Endothelial cell of umbilical vein (primary cell): Measurements from ENCODE around the gene TBC1D4. TPM values are rescaled to one million over a fixed set of nuclear protein-coding genes. Genes with fewer than 3 reads are reported as not detected.

Experiments
- BruUV-seq: library from RNA; stranded (reverse); fragments of 400-500 nt; replicated peaks from 2 replicates; lab custom pipeline; 2021; lab: Mats Ljungman, UMichigan
- CTCF ChIA-PET: fragments of 300-600, 350-600 bp; sonication (Branson Sonifier 250); formaldehyde crosslinking; loops from one replicate; lab custom pipeline; 2021; ENCODE audit warnings: antibody characterized with exemption, inconsistent platforms; lab: Charles Lee
- POLR2A ChIA-PET: fragments of 300-600, 350-600 bp; sonication (Branson Sonifier 250); formaldehyde crosslinking; loops from one replicate; lab custom pipeline; 2021; ENCODE audit warnings: antibody characterized with exemption, inconsistent platforms; lab: Charles Lee
- DNase-seq: peaks from one replicate; pipeline ENCODE4 v3.0.0-alpha.2; 2011; ENCODE audit warnings: low read depth, low spot score
- FAIRE-seq: peaks from 2 replicates; lab custom pipeline; 2011; peaks lifted over from hg19 to GRCh38; lab: Jason Lieb, UNC
- H2AFZ ChIP-seq: 2 replicates; pipeline ENCODE4 v1.6.0; 2012; ENCODE audit warnings: low read depth, low read length, control low read depth, inconsistent platforms
- H3K27ac ChIP-seq: 2 replicates; pipeline ENCODE4 v1.5.1; 2011; ENCODE audit warnings: low read depth, mild to moderate bottlenecking, control low read depth, low read length, moderate library complexity; ENCODE audit not compliant: insufficient read depth
- H3K27me3 ChIP-seq, 2 experiments: 2 replicates each; pipeline versions ENCODE4 v1.6.0 to v1.6.1; 2011; ENCODE audit warnings: low read length in 2 of 2, mixed read lengths in 1 of 2; ENCODE audit not compliant: control insufficient read depth in 2 of 2, insufficient read depth in 2 of 2
- H3K36me3 ChIP-seq, 2 experiments: 2 replicates in 1 of 2; 3 replicates in 1 of 2; pipeline ENCODE4 v1.5.1; 2011; ENCODE audit warnings: low read length in 2 of 2, mild to moderate bottlenecking in 1 of 2, moderate library complexity in 1 of 2; ENCODE audit not compliant: control insufficient read depth in 2 of 2, insufficient read depth in 2 of 2; ENCODE audit errors: extremely low read depth in 1 of 2
- H3K4me1 ChIP-seq: 3 replicates; pipeline ENCODE4 v1.5.1; 2011; ENCODE audit warnings: mild to moderate bottlenecking, low read length; ENCODE audit not compliant: control insufficient read depth, insufficient read depth; ENCODE audit errors: extremely low read depth
- H3K4me2 ChIP-seq: 2 replicates; pipeline ENCODE4 v1.6.1; 2011; ENCODE audit warnings: low read length, control low read depth, mixed read lengths; ENCODE audit not compliant: insufficient read depth
- H3K4me3 ChIP-seq, 3 experiments: fragments of 200-600 bp in 1 of 3; sonication (generic), shearing (Covaris generic) in 1 of 3; replicated peaks in 1 of 3; 2 replicates each; pipeline ENCODE4 v1.5.1; 2011 to 2016; ENCODE audit warnings: control low read depth in 3 of 3, low read length in 3 of 3, mild to moderate bottlenecking in 2 of 3, inconsistent platforms in 1 of 3, low read depth in 1 of 3, moderate library complexity in 1 of 3; ENCODE audit not compliant: insufficient read depth in 1 of 3
- H3K79me2 ChIP-seq: 2 replicates; pipeline ENCODE4 v1.6.0; 2012; ENCODE audit warnings: low read length, inconsistent platforms; ENCODE audit not compliant: control insufficient read depth, insufficient read depth
- H3K9ac ChIP-seq: replicated peaks from 2 replicates; pipeline ENCODE3; 2011; ENCODE audit warnings: low read length, control low read depth; ENCODE audit not compliant: insufficient read depth; ENCODE audit errors: extremely low read depth
- H3K9me1 ChIP-seq: replicated peaks from 3 replicates; pipeline ENCODE4 v1.6.0; 2011; ENCODE audit warnings: mild to moderate bottlenecking, low read length; ENCODE audit not compliant: control insufficient read depth, insufficient read depth; ENCODE audit errors: extremely low read depth
- H3K9me3 ChIP-seq: replicated peaks from 2 replicates; pipeline ENCODE4 v1.5.1; 2012; ENCODE audit warnings: low read length, inconsistent platforms; ENCODE audit not compliant: control insufficient read depth, insufficient read depth
- H4K20me1 ChIP-seq: replicated peaks from 2 replicates; pipeline ENCODE3; 2011; ENCODE audit warnings: mild to moderate bottlenecking, low read length; ENCODE audit not compliant: control insufficient read depth, insufficient read depth; ENCODE audit errors: extremely low read depth
- EZH2 ChIP-seq: IDR thresholded peaks from 2 replicates; pipeline ENCODE4 v1.6.1; 2012; ENCODE audit warnings: borderline replicate concordance, low read depth, mild to moderate bottlenecking, moderate library complexity, low read length, inconsistent platforms; ENCODE audit not compliant: severe bottlenecking
- FOS ChIP-seq: IDR thresholded peaks from 2 replicates; pipeline ENCODE4 v1.6.1; 2011; ENCODE audit warnings: mild to moderate bottlenecking, low read length, moderate library complexity, borderline replicate concordance; ENCODE audit not compliant: insufficient read depth
- GATA2 ChIP-seq: IDR thresholded peaks from 2 replicates; pipeline ENCODE4 v1.7.0; 2011; ENCODE audit warnings: low read depth, mild to moderate bottlenecking, moderate library complexity, mixed read lengths, low read length; ENCODE audit not compliant: insufficient read length, insufficient read depth
- JUN ChIP-seq: IDR thresholded peaks from 2 replicates; pipeline ENCODE4 v1.6.1; 2011; ENCODE audit warnings: borderline replicate concordance, low read depth; ENCODE audit not compliant: insufficient read length, insufficient read depth
- MYC ChIP-seq: IDR thresholded peaks from one replicate; pipeline ENCODE4 v1.6.1; 2011; ENCODE audit warnings: mild to moderate bottlenecking, low read depth, low read length
- POLR2A ChIP-seq: IDR thresholded peaks from 2 replicates; pipeline ENCODE4 v1.6.1; 2012; ENCODE audit warnings: low read depth, mild to moderate bottlenecking, control low read depth, low read length
- POLR2AphosphoS5 ChIP-seq: IDR thresholded peaks from 2 replicates; pipeline ENCODE4 v1.6.1; 2012; ENCODE audit warnings: low read depth, mild to moderate bottlenecking, control low read depth, low read length, moderate library complexity; ENCODE audit not compliant: insufficient read depth
- dilution Hi-C: fragments of 300-500 bp; cut with MboI; formaldehyde crosslinking; loops from one replicate; pipeline ENCODE4 v1.15.0; 2019; ENCODE audit warnings: low sequenced_read_pairs; ENCODE audit not compliant: extremely low pct_ligation_motif_present
- intact Hi-C: fragments of 100-400 bp; cut with micrococcal nuclease; formaldehyde crosslinking; loops from one replicate; pipeline ENCODE4 v1.10.0; 2022
- polyA plus RNA-seq, 4 experiments: library from polyadenylated mRNA; depleted of rRNA in 3 of 4; stranded (reverse) in 3 of 4; unstranded in 1 of 4; fragments of >200 nt; gene quantifications; 2 replicates each; pipeline versions ENCODE4 v1.2.1 to v1.2.3, GENCODE V29; 2011 to 2012; ENCODE audit warnings: missing spikeins in 1 of 4
- total RNA-seq: library from RNA; stranded (reverse); gene quantifications from 2 replicates; pipeline ENCODE4 v1.2.3, GENCODE V29; 2021
- TF ChIP-seq, protein P1 (sequence below), 2 donors: IDR thresholded peaks; 1 replicate in 1 of 2; 2 replicates in 1 of 2; pipeline ENCODE4 v1.5.1; 2011; ENCODE audit warnings: low read length in 2 of 2, mild to moderate bottlenecking in 2 of 2, moderate library complexity in 2 of 2, control low read depth in 1 of 2, inconsistent platforms in 1 of 2, low read depth in 1 of 2; ENCODE audit not compliant: insufficient read depth in 1 of 2; ENCODE audit errors: extremely low read depth in 1 of 2
- TF ChIP-seq, protein P2 (sequence below): IDR thresholded peaks from 2 replicates; pipeline ENCODE4 v1.6.1; 2011; ENCODE audit not compliant: insufficient read depth, insufficient read length

TBC1D4 gene
- total and polyA plus RNA-seq, 2 donors (not counting 3 experiments of a cell fraction or from before 2014, with no cell fraction given) = 58.3 to 81.0 TPM

DNA sequence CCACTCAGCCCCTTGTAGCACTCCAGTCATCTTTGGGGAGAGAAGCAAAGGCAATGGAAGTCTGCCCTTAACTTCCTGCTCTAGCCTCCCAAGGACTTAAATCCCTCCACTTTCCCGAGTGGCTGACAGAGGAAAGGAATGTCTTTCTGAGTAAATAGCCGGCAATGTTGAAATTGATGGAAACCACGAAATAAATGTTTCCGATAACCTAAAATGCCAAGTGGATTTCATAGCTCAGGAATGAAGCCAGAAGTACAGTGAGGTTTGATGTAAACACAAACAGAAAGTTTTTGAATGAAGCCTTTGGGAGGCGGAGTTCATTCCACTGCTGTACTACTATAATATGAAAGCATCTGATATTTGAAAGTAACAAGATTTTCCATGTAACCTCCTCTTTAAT, 14.0 kb upstream of the TBC1D4 start:
- peaks cover 4 to 10% of the 10 kb centered on the region in 2 experiments for H3K27me3 ChIP-seq
- H3K4me1 ChIP-seq = no peaks in the 10 kb centered on the region
- H3K36me3 ChIP-seq = no peaks in the 10 kb centered on the region
- TF ChIP-seq JUN (no peak), POLR2AphosphoS5 (no peak), GATA2 (no peak), EZH2 (no peak), MYC (no peak), FOS (no peak), POLR2A (no peak)
- TF ChIP-seq, protein P1, sequence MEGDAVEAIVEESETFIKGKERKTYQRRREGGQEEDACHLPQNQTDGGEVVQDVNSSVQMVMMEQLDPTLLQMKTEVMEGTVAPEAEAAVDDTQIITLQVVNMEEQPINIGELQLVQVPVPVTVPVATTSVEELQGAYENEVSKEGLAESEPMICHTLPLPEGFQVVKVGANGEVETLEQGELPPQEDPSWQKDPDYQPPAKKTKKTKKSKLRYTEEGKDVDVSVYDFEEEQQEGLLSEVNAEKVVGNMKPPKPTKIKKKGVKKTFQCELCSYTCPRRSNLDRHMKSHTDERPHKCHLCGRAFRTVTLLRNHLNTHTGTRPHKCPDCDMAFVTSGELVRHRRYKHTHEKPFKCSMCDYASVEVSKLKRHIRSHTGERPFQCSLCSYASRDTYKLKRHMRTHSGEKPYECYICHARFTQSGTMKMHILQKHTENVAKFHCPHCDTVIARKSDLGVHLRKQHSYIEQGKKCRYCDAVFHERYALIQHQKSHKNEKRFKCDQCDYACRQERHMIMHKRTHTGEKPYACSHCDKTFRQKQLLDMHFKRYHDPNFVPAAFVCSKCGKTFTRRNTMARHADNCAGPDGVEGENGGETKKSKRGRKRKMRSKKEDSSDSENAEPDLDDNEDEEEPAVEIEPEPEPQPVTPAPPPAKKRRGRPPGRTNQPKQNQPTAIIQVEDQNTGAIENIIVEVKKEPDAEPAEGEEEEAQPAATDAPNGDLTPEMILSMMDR (IDR thresholded peaks at IDR 0.05; ENCODE audit: extremely low read depth in 1 of 2, insufficient read depth in 1 of 2, low read depth in 1 of 2, low read length in 2 of 2) = no peak
- TF ChIP-seq, protein P2, sequence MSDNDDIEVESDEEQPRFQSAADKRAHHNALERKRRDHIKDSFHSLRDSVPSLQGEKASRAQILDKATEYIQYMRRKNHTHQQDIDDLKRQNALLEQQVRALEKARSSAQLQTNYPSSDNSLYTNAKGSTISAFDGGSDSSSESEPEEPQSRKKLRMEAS = no peak
- no peak overlapping the region for H3K4me2 ChIP-seq
- FAIRE-seq (no peak), DNase-seq (no peak)
- no peak overlapping the region for H3K4me3 ChIP-seq
- H3K9me3 ChIP-seq = no peaks in the 10 kb centered on the region
- BruUV-seq = no TSS peak
- ChIA-PET POLR2A (no interaction called here), CTCF (interaction anchor here (1.1 kb wide), 1 partner anchor 14 kb away, joined by 3 read pairs; the partner anchor contains the start of gene TBC1D4)
- intact Hi-C loops (no loop called here), dilution Hi-C loops (no loop called here)
- H3K9ac ChIP-seq = no peak overlapping the region
- H3K79me2 ChIP-seq = no peaks in the 10 kb centered on the region
- no peaks in the 10 kb centered on the region for H4K20me1 ChIP-seq
- H2AFZ ChIP-seq = no peak overlapping the region
- H3K9me1 ChIP-seq = no peaks in the 10 kb centered on the region
- no peak overlapping the region for H3K27ac ChIP-seq
